Panc1 (cell line): Measurements from ENCODE around the gene INPP4A. TPM values are rescaled to one million over a fixed set of nuclear protein-coding genes. Genes with fewer than 3 reads are reported as not detected.
A peak's percentile ranks its signal among the peaks of the same experiment; 100 is the strongest.

Source experiments
- ATAC-seq: fragments of 200-7000 bp; cut with Tn5 transposase; 2 replicates; pipeline ENCODE4 v1.9.1; 2020; ENCODE audit warnings: mild to moderate bottlenecking, moderate library complexity
- BruUV-seq: library from RNA; stranded (reverse); fragments of 400-500 nt; replicated peaks from 2 replicates; lab custom pipeline; 2021; lab: Mats Ljungman, UMichigan
- CTCF ChIA-PET: fragments of 300-600 bp; sonication (Branson Sonifier 250); formaldehyde crosslinking; loops from one replicate; lab custom pipeline; 2022; ENCODE audit warnings: antibody characterized with exemption; lab: Charles Lee
- POLR2A ChIA-PET: fragments of 300-600 bp; sonication (Branson Sonifier 250); formaldehyde crosslinking; loops from one replicate; lab custom pipeline; 2022; ENCODE audit warnings: antibody characterized with exemption; lab: Charles Lee
- DNase-seq: peaks from one replicate; pipeline ENCODE4 v3.0.0-alpha.2; 2010; ENCODE audit warnings: low read depth, low spot score
- H3K27ac ChIP-seq: 2 replicates; pipeline ENCODE4 v1.5.1; 2011; ENCODE audit warnings: mild to moderate bottlenecking, low read length, inconsistent platforms
- H3K27me3 ChIP-seq: fragments of 200-500 bp; sonication (Bioruptor generic); 2 replicates; pipeline ENCODE4 v1.6.0; 2014; ENCODE audit warnings: low read length, inconsistent platforms; ENCODE audit not compliant: control insufficient read depth, insufficient read depth
- H3K36me3 ChIP-seq: fragments of 200-500 bp; sonication (Bioruptor generic); 2 replicates; pipeline ENCODE4 v1.5.1; 2014; ENCODE audit warnings: inconsistent platforms, mild to moderate bottlenecking, low read length, moderate library complexity; ENCODE audit not compliant: control insufficient read depth, insufficient read depth
- H3K4me1 ChIP-seq: 2 replicates; pipeline ENCODE4 v1.5.1; 2011; ENCODE audit warnings: inconsistent platforms, mild to moderate bottlenecking, low read length, moderate library complexity; ENCODE audit not compliant: control insufficient read depth, insufficient read depth
- H3K4me3 ChIP-seq, 2 experiments: 2 replicates each; pipeline ENCODE4 v1.5.1; 2011 to 2012; ENCODE audit warnings: low read depth in 2 of 2, low read length in 2 of 2, mild to moderate bottlenecking in 2 of 2, inconsistent platforms in 1 of 2, moderate library complexity in 1 of 2
- H3K9me3 ChIP-seq: fragments of 200-500 bp; sonication (Bioruptor generic); 2 replicates; pipeline ENCODE4 v1.5.1; 2014; ENCODE audit warnings: low read depth, mild to moderate bottlenecking, inconsistent platforms, low read length, moderate library complexity; ENCODE audit not compliant: control insufficient read depth, insufficient read depth
- CTCF ChIP-seq: fragments of 450-650 bp; IDR thresholded peaks from 2 replicates; pipeline ENCODE4 v1.5.1; 2017; ENCODE audit warnings: mild to moderate bottlenecking
- POLR2AphosphoS5 ChIP-seq: IDR thresholded peaks from 2 replicates; pipeline ENCODE4 v1.6.1; 2012; ENCODE audit warnings: mild to moderate bottlenecking, low read depth, low read length, moderate library complexity
- SIN3A ChIP-seq: IDR thresholded peaks from 2 replicates; pipeline ENCODE4 v1.6.1; 2012; ENCODE audit warnings: low read depth, mild to moderate bottlenecking, low read length, moderate library complexity, borderline replicate concordance; ENCODE audit not compliant: insufficient read depth
- TCF7L2 ChIP-seq: IDR thresholded peaks from 2 replicates; pipeline ENCODE4 v1.6.1; 2011; ENCODE audit warnings: mild to moderate bottlenecking, low read depth, low read length, inconsistent platforms
- in situ Hi-C: cut with HindIII; loops from 2 replicates; pipeline ENCODE4 v1.10.0; 2016; ENCODE audit warnings: low sequenced_read_pairs, low pct_unique_long_range_greater_than_20kb
- intact Hi-C: fragments of 100-400 bp; cut with micrococcal nuclease; formaldehyde crosslinking; loops from one replicate; pipeline ENCODE4 v1.10.0; 2022; ENCODE audit not compliant: unreplicated experiment
- total RNA-seq: library from RNA; stranded (reverse); gene quantifications from one replicate; pipeline ENCODE4 v1.2.1, GENCODE V29; 2021; ENCODE audit not compliant: unreplicated experiment
- TF ChIP-seq, protein P1 (sequence below), 2 experiments: IDR thresholded peaks; 2 replicates each; pipeline ENCODE4 v1.6.1; 2011 to 2012; ENCODE audit warnings: low read depth in 2 of 2, control low read depth in 1 of 2, low read length in 1 of 2, mild to moderate bottlenecking in 1 of 2, moderate library complexity in 1 of 2; ENCODE audit not compliant: insufficient read depth in 1 of 2

The INPP4A gene
- total RNA-seq, 1 experiment from 2014 or later: 22.9 TPM

GRCh38 chr2:98634406-98635092 lies 189.9 kb downstream of the INPP4A start:
- BruUV-seq: no TSS peak
- in situ Hi-C loops: no loop called here
- POLR2A ChIA-PET: no interaction called here

GRCh38 chr2:98637401-98638147 lies 192.9 kb downstream of the INPP4A start:
- BruUV-seq: no TSS peak
- CTCF ChIA-PET: no interaction called here

More at GRCh38 chr2:98634406-98635092, 189.9 kb downstream of the INPP4A start:
- peak; percentile 53 for TF ChIP-seq CTCF
- TF ChIP-seq TCF7L2: no peak
- Histone ChIP-seq H3K27me3 (peaks cover 2% of the 10 kb centered on the region; the same call in 1 of the 2 replicates), H3K36me3 (no peaks in the 10 kb centered on the region), H3K9me3 (no peaks in the 10 kb centered on the region), H3K27ac (no peak overlapping the region), H3K4me1 (no peaks in the 10 kb centered on the region), H3K4me3 (no peak overlapping the region)
- ATAC-seq (no peak), DNase-seq (no peak)
- CTCF ChIA-PET: interaction anchor here (0.6 kb wide), 1 partner anchor 203 kb away, joined by 4 read pairs; no protein-coding TSS in a partner anchor
- intact Hi-C loops: no loop called here

More at GRCh38 chr2:98637401-98638147, 192.9 kb downstream of the INPP4A start:
- TF ChIP-seq TCF7L2 (no peak), POLR2AphosphoS5 (no peak), SIN3A (no peak), CTCF (no peak)
- TF ChIP-seq, protein P1, sequence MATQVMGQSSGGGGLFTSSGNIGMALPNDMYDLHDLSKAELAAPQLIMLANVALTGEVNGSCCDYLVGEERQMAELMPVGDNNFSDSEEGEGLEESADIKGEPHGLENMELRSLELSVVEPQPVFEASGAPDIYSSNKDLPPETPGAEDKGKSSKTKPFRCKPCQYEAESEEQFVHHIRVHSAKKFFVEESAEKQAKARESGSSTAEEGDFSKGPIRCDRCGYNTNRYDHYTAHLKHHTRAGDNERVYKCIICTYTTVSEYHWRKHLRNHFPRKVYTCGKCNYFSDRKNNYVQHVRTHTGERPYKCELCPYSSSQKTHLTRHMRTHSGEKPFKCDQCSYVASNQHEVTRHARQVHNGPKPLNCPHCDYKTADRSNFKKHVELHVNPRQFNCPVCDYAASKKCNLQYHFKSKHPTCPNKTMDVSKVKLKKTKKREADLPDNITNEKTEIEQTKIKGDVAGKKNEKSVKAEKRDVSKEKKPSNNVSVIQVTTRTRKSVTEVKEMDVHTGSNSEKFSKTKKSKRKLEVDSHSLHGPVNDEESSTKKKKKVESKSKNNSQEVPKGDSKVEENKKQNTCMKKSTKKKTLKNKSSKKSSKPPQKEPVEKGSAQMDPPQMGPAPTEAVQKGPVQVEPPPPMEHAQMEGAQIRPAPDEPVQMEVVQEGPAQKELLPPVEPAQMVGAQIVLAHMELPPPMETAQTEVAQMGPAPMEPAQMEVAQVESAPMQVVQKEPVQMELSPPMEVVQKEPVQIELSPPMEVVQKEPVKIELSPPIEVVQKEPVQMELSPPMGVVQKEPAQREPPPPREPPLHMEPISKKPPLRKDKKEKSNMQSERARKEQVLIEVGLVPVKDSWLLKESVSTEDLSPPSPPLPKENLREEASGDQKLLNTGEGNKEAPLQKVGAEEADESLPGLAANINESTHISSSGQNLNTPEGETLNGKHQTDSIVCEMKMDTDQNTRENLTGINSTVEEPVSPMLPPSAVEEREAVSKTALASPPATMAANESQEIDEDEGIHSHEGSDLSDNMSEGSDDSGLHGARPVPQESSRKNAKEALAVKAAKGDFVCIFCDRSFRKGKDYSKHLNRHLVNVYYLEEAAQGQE (IDR thresholded peaks at IDR 0.05; ENCODE audit: insufficient read depth in 1 of 2, low read depth in 2 of 2, low read length in 1 of 2): no peak
- Histone ChIP-seq H3K4me1 (no peaks in the 10 kb centered on the region), H3K27ac (no peak overlapping the region), H3K27me3 (peaks cover 2% of the 10 kb centered on the region; the same call in 1 of the 2 replicates), H3K4me3 (no peak overlapping the region), H3K36me3 (no peaks in the 10 kb centered on the region), H3K9me3 (no peaks in the 10 kb centered on the region)
- ATAC-seq (no peak), DNase-seq (no peak)
- in situ Hi-C loops (no loop called here), intact Hi-C loops (no loop called here)
- POLR2A ChIA-PET: no interaction called here
